Naive thymus-derived CD4-positive, alpha-beta T cell (primary cell): Measurements from ENCODE around the gene RING1. TPM values are rescaled to one million over a fixed set of nuclear protein-coding genes. Genes with fewer than 3 reads are reported as not detected.
A peak's percentile ranks its signal among the peaks of the same experiment; 100 is the strongest.

Experiments used
- ATAC-seq: fragments of 150-1000 bp; cut with Tn5 transposase; 2 replicates; pipeline ENCODE4 v1.10.0; 2021; ENCODE audit warnings: mild to moderate bottlenecking, moderate library complexity
- CTCF ChIA-PET: fragments of 350-600 bp; sonication (Branson Sonifier 250); formaldehyde crosslinking; loops from one replicate; lab custom pipeline; 2021; ENCODE audit warnings: antibody characterized with exemption; lab: Charles Lee
- POLR2A ChIA-PET: fragments of 350-600 bp; sonication (Branson Sonifier 250); formaldehyde crosslinking; loops from one replicate; lab custom pipeline; 2021; ENCODE audit warnings: antibody characterized with exemption, inconsistent platforms; lab: Charles Lee
- DNase-seq, 9 donors: peaks; one replicate each; pipeline versions ENCODE4 v3.0.0 to v3.0.0-alpha.2; 2020 to 2022; ENCODE audit warnings: mixed read lengths in 1 of 9
- H3K27ac ChIP-seq: one replicate; pipeline ENCODE4 v1.7.0; 2013; ENCODE audit warnings: mild to moderate bottlenecking, low read depth, low read length, moderate library complexity
- H3K27me3 ChIP-seq, 2 donors: one replicate each; pipeline ENCODE4 v1.7.0; 2013; ENCODE audit warnings: low read length in 2 of 2, mild to moderate bottlenecking in 2 of 2, moderate library complexity in 2 of 2; ENCODE audit not compliant: control insufficient read depth in 2 of 2, insufficient read depth in 2 of 2
- H3K36me3 ChIP-seq, 3 experiments: 1 replicate in 2 of 3; 2 replicates in 1 of 3; pipeline ENCODE4 v1.7.0; 2013; ENCODE audit warnings: low read length in 3 of 3, mild to moderate bottlenecking in 3 of 3, moderate library complexity in 1 of 3; ENCODE audit not compliant: insufficient read depth in 3 of 3, control insufficient read depth in 2 of 3
- H3K4me1 ChIP-seq, 2 donors: one replicate each; pipeline ENCODE4 v1.7.0; 2013; ENCODE audit warnings: low read length in 2 of 2, mild to moderate bottlenecking in 2 of 2, moderate library complexity in 1 of 2; ENCODE audit not compliant: control insufficient read depth in 2 of 2, insufficient read depth in 2 of 2
- H3K4me3 ChIP-seq: 2 replicates; pipeline ENCODE4 v1.7.0; 2013; ENCODE audit warnings: mild to moderate bottlenecking, low read length
- H3K9me3 ChIP-seq, 3 experiments: 1 replicate in 2 of 3; 2 replicates in 1 of 3; pipeline ENCODE4 v1.7.0; 2013; ENCODE audit warnings: low read length in 3 of 3; ENCODE audit not compliant: control insufficient read depth in 2 of 3
- H3K27ac Mint-ChIP-seq, 9 donors: one replicate each; pipeline ENCODE4 v1.8.0; 2020 to 2022; ENCODE audit warnings: mixed read lengths in 9 of 9, mild to moderate bottlenecking in 8 of 9, moderate library complexity in 5 of 9, inconsistent platforms in 2 of 9
- H3K27me3 Mint-ChIP-seq, 5 donors: one replicate each; pipeline ENCODE4 v1.8.0; 2021 to 2022; ENCODE audit warnings: mixed read lengths in 5 of 5, mild to moderate bottlenecking in 1 of 5
- H3K36me3 Mint-ChIP-seq, 5 donors: one replicate each; pipeline ENCODE4 v1.8.0; 2020 to 2022; ENCODE audit warnings: mixed read lengths in 5 of 5, mild to moderate bottlenecking in 3 of 5, inconsistent platforms in 1 of 5
- H3K4me1 Mint-ChIP-seq, 7 donors: one replicate each; pipeline ENCODE4 v1.8.0; 2020 to 2022; ENCODE audit warnings: mixed read lengths in 7 of 7, mild to moderate bottlenecking in 3 of 7, inconsistent platforms in 1 of 7
- H3K4me3 Mint-ChIP-seq, 10 donors: one replicate each; pipeline ENCODE4 v1.8.0; 2020 to 2022; ENCODE audit warnings: mild to moderate bottlenecking in 10 of 10, mixed read lengths in 10 of 10, moderate library complexity in 6 of 10, inconsistent platforms in 2 of 10
- H3K9me3 Mint-ChIP-seq, 11 donors: one replicate each; pipeline ENCODE4 v1.8.0; 2020 to 2022; ENCODE audit warnings: mixed read lengths in 11 of 11, mild to moderate bottlenecking in 4 of 11, inconsistent platforms in 1 of 11, moderate library complexity in 1 of 11
- intact Hi-C, 2 donors: fragments of 100-400 bp; cut with micrococcal nuclease; formaldehyde crosslinking; loops; one replicate each; pipeline ENCODE4 v1.15.1; 2023
- polyA plus RNA-seq, 2 donors: library from polyadenylated mRNA; unstranded; fragments of 300-500 nt; fragmentation: Illumina TruSeq; gene quantifications; one replicate each; pipeline ENCODE4 v1.2.3, GENCODE V29; 2021
- total RNA-seq, 6 experiments: library from RNA in 5 of 6; stranded (reverse) in 5 of 6; gene quantifications; 1 replicate in 5 of 6; 2 replicates in 1 of 6; pipeline ENCODE4 v1.2.3 and lab custom pipeline; 2021 to 2026

RING1 gene
- total and polyA plus RNA-seq, 7 experiments from 2014 or later: 9.5 to 47.2 (median 41.3) TPM

GRCh38 chr6:33171880-33172687, 36.2 kb upstream of the RING1 start:
- ChIA-PET POLR2A (no interaction called here), CTCF (interaction anchor here (0.7 to 1.4 kb wide), 3 partner anchors 12 to 204 kb away, joined by 3 to 7 read pairs (median 3); no protein-coding TSS in a partner anchor)
- Mint-ChIP-seq H3K27me3 (no peaks in the 10 kb centered on the region), H3K9me3 (no peaks in the 10 kb centered on the region), H3K27ac (no peak overlapping the region), H3K4me1 (no peaks in the 10 kb centered on the region), H3K36me3 (no peaks in the 10 kb centered on the region), H3K4me3 (no peak overlapping the region)
- no peak overlapping the region for H3K4me3 ChIP-seq
- no peaks in the 10 kb centered on the region for H3K27me3 ChIP-seq
- H3K27ac ChIP-seq: no peak overlapping the region
- H3K36me3 ChIP-seq: no peaks in the 10 kb centered on the region
- intact Hi-C loops: loop anchor here in 1 of 2 donors (1.0 kb wide), 1 partner anchor 54 kb away; no protein-coding TSS in a partner anchor
- H3K9me3 ChIP-seq: no peaks in the 10 kb centered on the region
- H3K4me1 ChIP-seq: no peaks in the 10 kb centered on the region
- no peak for DNase-seq
- no peak for ATAC-seq

- intact Hi-C loops: loop anchor here in 1 of 2 donors (1.0 kb wide), 1 partner anchor 55 kb away; no protein-coding TSS in a partner anchor
- Histone ChIP-seq H3K36me3 (no peaks in the 10 kb centered on the region), H3K9me3 (no peaks in the 10 kb centered on the region), H3K27ac (no peak overlapping the region), H3K4me1 (no peaks in the 10 kb centered on the region), H3K4me3 (no peak overlapping the region), H3K27me3 (no peaks in the 10 kb centered on the region)
- no peak overlapping the region for H3K27ac Mint-ChIP-seq
- CTCF ChIA-PET: no interaction called here
- H3K9me3 Mint-ChIP-seq: no peaks in the 10 kb centered on the region
- ATAC-seq: no peak
- H3K4me1 Mint-ChIP-seq: no peaks in the 10 kb centered on the region
- peak in 1 of 9 donors; percentile 10 for DNase-seq
- no peak overlapping the region for H3K4me3 Mint-ChIP-seq
- H3K27me3 Mint-ChIP-seq: no peaks in the 10 kb centered on the region
- H3K36me3 Mint-ChIP-seq: no peaks in the 10 kb centered on the region
- POLR2A ChIA-PET: interaction anchor here (0.5 kb wide), 1 partner anchor 76 kb away, joined by 5 read pairs; no protein-coding TSS in a partner anchor
These were observed 35.4 kb upstream of the RING1 start for GRCh38 chr6:33172688-33173534.

GRCh38 chr6:33173535-33174180, 34.6 kb upstream of the RING1 start:
- no peak overlapping the region for H3K4me3 ChIP-seq
- no peaks in the 10 kb centered on the region for H3K36me3 ChIP-seq
- H3K27me3 Mint-ChIP-seq: no peaks in the 10 kb centered on the region
- no peaks in the 10 kb centered on the region for H3K9me3 ChIP-seq
- H3K4me1 Mint-ChIP-seq: peaks cover 0 to 2% (median 0%) of the 10 kb centered on the region in 7 donors
- CTCF ChIA-PET: no interaction called here
- H3K9me3 Mint-ChIP-seq: no peaks in the 10 kb centered on the region
- intact Hi-C loops: no loop called here
- no peaks in the 10 kb centered on the region for H3K27me3 ChIP-seq
- POLR2A ChIA-PET: interaction anchor here (0.5 kb wide), 1 partner anchor 76 kb away, joined by 5 read pairs; no protein-coding TSS in a partner anchor
- H3K27ac Mint-ChIP-seq: no peak overlapping the region
- no peak for ATAC-seq
- DNase-seq: no peak
- H3K4me3 Mint-ChIP-seq: no peak overlapping the region
- H3K4me1 ChIP-seq: no peaks in the 10 kb centered on the region
- no peaks in the 10 kb centered on the region for H3K36me3 Mint-ChIP-seq
- no peak overlapping the region for H3K27ac ChIP-seq

- no peaks in the 10 kb centered on the region for H3K4me1 ChIP-seq
- Mint-ChIP-seq H3K4me3 (no peak overlapping the region), H3K9me3 (peaks cover 0 to under 1% (median 0%) of the 10 kb centered on the region in 11 donors), H3K36me3 (no peaks in the 10 kb centered on the region), H3K27ac (peak overlapping the region in 1 of 9 donors; percentile 5), H3K4me1 (peaks cover 0 to 2% (median 0%) of the 10 kb centered on the region in 7 donors), H3K27me3 (no peaks in the 10 kb centered on the region)
- H3K4me3 ChIP-seq: no peak overlapping the region
- DNase-seq: no peak
- ATAC-seq: no peak
- ChIA-PET CTCF (no interaction called here), POLR2A (interaction anchor here (0.8 kb wide), 1 partner anchor 17 kb away, joined by 3 read pairs; the partner anchor contains the start of gene COL11A2)
- intact Hi-C loops: no loop called here
- H3K27me3 ChIP-seq: no peaks in the 10 kb centered on the region
- H3K27ac ChIP-seq: no peak overlapping the region
- H3K9me3 ChIP-seq: no peaks in the 10 kb centered on the region
- no peaks in the 10 kb centered on the region for H3K36me3 ChIP-seq
These were observed 33.5 kb upstream of the RING1 start for GRCh38 chr6:33174784-33175183.

- CTCF ChIA-PET: no interaction called here
These were observed 32.7 kb upstream of the RING1 start for GRCh38 chr6:33175436-33176069.

GRCh38 chr6:33176906-33177305, 31.4 kb upstream of the RING1 start:
- Mint-ChIP-seq H3K27ac (no peak overlapping the region), H3K4me1 (peaks cover 0 to 2% (median 0%) of the 10 kb centered on the region in 7 donors), H3K9me3 (peaks cover 0 to 2% (median 0%) of the 10 kb centered on the region in 11 donors), H3K27me3 (no peaks in the 10 kb centered on the region), H3K36me3 (no peaks in the 10 kb centered on the region), H3K4me3 (no peak overlapping the region)
- no peaks in the 10 kb centered on the region for H3K36me3 ChIP-seq
- ATAC-seq (no peak), DNase-seq (no peak)
- H3K9me3 ChIP-seq: no peaks in the 10 kb centered on the region
- no peak overlapping the region for H3K27ac ChIP-seq
- ChIA-PET CTCF (no interaction called here), POLR2A (no interaction called here)
- intact Hi-C loops: no loop called here
- H3K4me3 ChIP-seq: no peak overlapping the region
- no peaks in the 10 kb centered on the region for H3K27me3 ChIP-seq
- H3K4me1 ChIP-seq: no peaks in the 10 kb centered on the region

More at GRCh38 chr6:33175436-33176069, 32.7 kb upstream of the RING1 start:
- Histone ChIP-seq H3K4me3 (no peak overlapping the region), H3K27me3 (no peaks in the 10 kb centered on the region), H3K27ac (no peak overlapping the region), H3K9me3 (no peaks in the 10 kb centered on the region), H3K36me3 (no peaks in the 10 kb centered on the region), H3K4me1 (no peaks in the 10 kb centered on the region)
- Mint-ChIP-seq H3K27me3 (no peaks in the 10 kb centered on the region), H3K27ac (no peak overlapping the region), H3K4me1 (peaks cover 0 to 2% (median 0%) of the 10 kb centered on the region in 7 donors), H3K9me3 (peaks cover 0 to 2% (median 0%) of the 10 kb centered on the region in 11 donors), H3K4me3 (no peak overlapping the region), H3K36me3 (no peaks in the 10 kb centered on the region)
- ATAC-seq (no peak), DNase-seq (no peak)
- POLR2A ChIA-PET: no interaction called here
- intact Hi-C loops: no loop called here
